ENCODE results near the gene CREB5.

CREB5 gene

GRCh38 chr7:28830846-28831245, 418.5 kb downstream of the CREB5 start:
- H3K27ac Mint-ChIP-seq: peak overlapping the region; percentile 47

GRCh38 chr7:28832669-28833068, 420.4 kb downstream of the CREB5 start:
- H3K9me3 Mint-ChIP-seq: no peaks in the 10 kb centered on the region
- H3K27me3 Mint-ChIP-seq: peaks cover 22% of the 10 kb centered on the region
- H3K4me1 Mint-ChIP-seq (ENCODE audit: low read depth): peaks cover 26% of the 10 kb centered on the region
- H3K4me3 Mint-ChIP-seq: no peak overlapping the region
- H3K36me3 Mint-ChIP-seq (ENCODE audit: low read depth): no peaks in the 10 kb centered on the region
- no peak overlapping the region for H3K27ac Mint-ChIP-seq
- intact Hi-C loops (cut with micrococcal nuclease): loop anchor here (10.0 kb wide), 1 partner anchor 48 kb away; no protein-coding TSS in a partner anchor

More at GRCh38 chr7:28830846-28831245, 418.5 kb downstream of the CREB5 start:
- Mint-ChIP-seq H3K27me3 (peaks cover 36% of the 10 kb centered on the region), H3K4me3 (no peak overlapping the region), H3K36me3 (ENCODE audit: low read depth) (no peaks in the 10 kb centered on the region), H3K9me3 (peaks cover 6% of the 10 kb centered on the region), H3K4me1 (ENCODE audit: low read depth) (peaks cover 42% of the 10 kb centered on the region)
- intact Hi-C loops (cut with micrococcal nuclease): loop anchor here (10.0 kb wide), 1 partner anchor 46 kb away; no protein-coding TSS in a partner anchor

GRCh38 chr7:28835800-28836199, 423.5 kb downstream of the CREB5 start:
- Mint-ChIP-seq H3K4me3 (no peak overlapping the region), H3K9me3 (no peaks in the 10 kb centered on the region), H3K27ac (no peak overlapping the region), H3K36me3 (ENCODE audit: low read depth) (no peaks in the 10 kb centered on the region), H3K27me3 (peaks cover 9% of the 10 kb centered on the region), H3K4me1 (ENCODE audit: low read depth) (peaks cover 9% of the 10 kb centered on the region)
- intact Hi-C loops (cut with micrococcal nuclease): loop anchor here (10.0 kb wide), 1 partner anchor 51 kb away; no protein-coding TSS in a partner anchor

- Mint-ChIP-seq H3K27me3 (peaks cover 14% of the 10 kb centered on the region), H3K9me3 (no peaks in the 10 kb centered on the region), H3K36me3 (ENCODE audit: low read depth) (no peaks in the 10 kb centered on the region), H3K4me1 (ENCODE audit: low read depth) (peaks cover under 1% of the 10 kb centered on the region), H3K27ac (no peak overlapping the region), H3K4me3 (no peak overlapping the region)
- intact Hi-C loops (cut with micrococcal nuclease): loop anchor here (10.0 kb wide), 1 partner anchor 52 kb away; no protein-coding TSS in a partner anchor
Observed at GRCh38 chr7:28836716-28837115, 424.4 kb downstream of the CREB5 start.

- Mint-ChIP-seq H3K27ac (no peak overlapping the region), H3K9me3 (no peaks in the 10 kb centered on the region), H3K4me1 (ENCODE audit: low read depth) (no peaks in the 10 kb centered on the region), H3K36me3 (ENCODE audit: low read depth) (no peaks in the 10 kb centered on the region), H3K27me3 (peaks cover 17% of the 10 kb centered on the region), H3K4me3 (no peak overlapping the region)
- intact Hi-C loops (cut with micrococcal nuclease): loop anchor here (10.0 kb wide), 1 partner anchor 52 kb away; no protein-coding TSS in a partner anchor
Observed at GRCh38 chr7:28837216-28837615, 424.9 kb downstream of the CREB5 start.

- Mint-ChIP-seq H3K4me1 (ENCODE audit: low read depth) (peaks cover 5% of the 10 kb centered on the region), H3K4me3 (no peak overlapping the region), H3K36me3 (ENCODE audit: low read depth) (no peaks in the 10 kb centered on the region), H3K27ac (no peak overlapping the region), H3K9me3 (no peaks in the 10 kb centered on the region), H3K27me3 (peaks cover 32% of the 10 kb centered on the region)
- intact Hi-C loops (cut with micrococcal nuclease): no loop called here
Observed at GRCh38 chr7:28840592-28840995, 428.3 kb downstream of the CREB5 start.

GRCh38 chr7:28841766-28842165, 429.4 kb downstream of the CREB5 start:
- Mint-ChIP-seq H3K9me3 (no peaks in the 10 kb centered on the region), H3K27ac (no peak overlapping the region), H3K27me3 (peaks cover 35% of the 10 kb centered on the region), H3K36me3 (ENCODE audit: low read depth) (no peaks in the 10 kb centered on the region), H3K4me1 (ENCODE audit: low read depth) (peaks cover 8% of the 10 kb centered on the region), H3K4me3 (no peak overlapping the region)
- intact Hi-C loops (cut with micrococcal nuclease): no loop called here

GRCh38 chr7:28842769-28843295, 430.5 kb downstream of the CREB5 start:
- H3K27me3 Mint-ChIP-seq: peaks cover 42% of the 10 kb centered on the region
- no peaks in the 10 kb centered on the region for H3K36me3 Mint-ChIP-seq (ENCODE audit: low read depth)
- no peak overlapping the region for H3K4me3 Mint-ChIP-seq
- H3K27ac Mint-ChIP-seq: no peak overlapping the region
- intact Hi-C loops (cut with micrococcal nuclease): no loop called here
- H3K9me3 Mint-ChIP-seq: no peaks in the 10 kb centered on the region
- peaks cover 8% of the 10 kb centered on the region for H3K4me1 Mint-ChIP-seq (ENCODE audit: low read depth)

GRCh38 chr7:28845106-28845505, 432.8 kb downstream of the CREB5 start:
- Mint-ChIP-seq H3K27ac (no peak overlapping the region), H3K4me1 (ENCODE audit: low read depth) (peaks cover 8% of the 10 kb centered on the region), H3K27me3 (peaks cover 50% of the 10 kb centered on the region), H3K36me3 (ENCODE audit: low read depth) (no peaks in the 10 kb centered on the region), H3K9me3 (no peaks in the 10 kb centered on the region), H3K4me3 (no peak overlapping the region)
- intact Hi-C loops (cut with micrococcal nuclease): no loop called here

GRCh38 chr7:28847176-28847575, 434.9 kb downstream of the CREB5 start:
- intact Hi-C loops (cut with micrococcal nuclease): no loop called here
- Mint-ChIP-seq H3K27ac (no peak overlapping the region), H3K4me1 (ENCODE audit: low read depth) (peaks cover 8% of the 10 kb centered on the region)

GRCh38 chr7:28847681-28848080, 435.4 kb downstream of the CREB5 start:
- Mint-ChIP-seq H3K27ac (peak overlapping the region; percentile 40), H3K9me3 (no peaks in the 10 kb centered on the region), H3K27me3 (peaks cover 49% of the 10 kb centered on the region), H3K36me3 (ENCODE audit: low read depth) (no peaks in the 10 kb centered on the region), H3K4me1 (ENCODE audit: low read depth) (peaks cover 8% of the 10 kb centered on the region), H3K4me3 (no peak overlapping the region)
- intact Hi-C loops (cut with micrococcal nuclease): no loop called here

More at GRCh38 chr7:28847176-28847575, 434.9 kb downstream of the CREB5 start:
- peaks cover 52% of the 10 kb centered on the region for H3K27me3 Mint-ChIP-seq
- no peaks in the 10 kb centered on the region for H3K9me3 Mint-ChIP-seq
- H3K4me3 Mint-ChIP-seq: no peak overlapping the region
- H3K36me3 Mint-ChIP-seq (ENCODE audit: low read depth): no peaks in the 10 kb centered on the region

GRCh38 chr7:28848906-28849305, 436.6 kb downstream of the CREB5 start:
- Mint-ChIP-seq H3K27ac (no peak overlapping the region), H3K36me3 (ENCODE audit: low read depth) (no peaks in the 10 kb centered on the region), H3K4me1 (ENCODE audit: low read depth) (peaks cover 18% of the 10 kb centered on the region), H3K27me3 (peaks cover 53% of the 10 kb centered on the region), H3K4me3 (no peak overlapping the region), H3K9me3 (no peaks in the 10 kb centered on the region)
- intact Hi-C loops (cut with micrococcal nuclease): no loop called here

- H3K27ac Mint-ChIP-seq: no peak overlapping the region
- H3K27me3 Mint-ChIP-seq: peaks cover 62% of the 10 kb centered on the region
- H3K36me3 Mint-ChIP-seq (ENCODE audit: low read depth): no peaks in the 10 kb centered on the region
- intact Hi-C loops (cut with micrococcal nuclease): loop anchor here (5.0 to 10.0 kb wide), 4 partner anchors 53 to 556 kb away; no protein-coding TSS in a partner anchor
- H3K4me3 Mint-ChIP-seq: no peak overlapping the region
- no peaks in the 10 kb centered on the region for H3K9me3 Mint-ChIP-seq
- peaks cover 22% of the 10 kb centered on the region for H3K4me1 Mint-ChIP-seq (ENCODE audit: low read depth)
Observed at GRCh38 chr7:28850699-28851098, 438.4 kb downstream of the CREB5 start.

- H3K27me3 Mint-ChIP-seq: peaks cover 72% of the 10 kb centered on the region
- peaks cover 20% of the 10 kb centered on the region for H3K4me1 Mint-ChIP-seq (ENCODE audit: low read depth)
- peak overlapping the region; percentile 67 for H3K27ac Mint-ChIP-seq
- H3K9me3 Mint-ChIP-seq: no peaks in the 10 kb centered on the region
- no peak overlapping the region for H3K4me3 Mint-ChIP-seq
- no peaks in the 10 kb centered on the region for H3K36me3 Mint-ChIP-seq (ENCODE audit: low read depth)
- intact Hi-C loops (cut with micrococcal nuclease): loop anchor here (5.0 to 10.0 kb wide), 4 partner anchors 56 to 558 kb away; no protein-coding TSS in a partner anchor
Observed at GRCh38 chr7:28853150-28853549, 440.8 kb downstream of the CREB5 start.

Data from dendritic cell treated with granulocyte-macrophage colony-stimulating factor and Interleukin-4, amounts not matched to agents 40 ng/mL and 50 ng/mL, for 4 days (primary cell).